Measurements from ENCODE around the gene OR10H1.
"Not testable (repeated sequence)": the region's sequence is repeated elsewhere in the genome, so short reads cannot be mapped to it uniquely, and the experiment has no call there.

OR10H1 gene

DNA sequence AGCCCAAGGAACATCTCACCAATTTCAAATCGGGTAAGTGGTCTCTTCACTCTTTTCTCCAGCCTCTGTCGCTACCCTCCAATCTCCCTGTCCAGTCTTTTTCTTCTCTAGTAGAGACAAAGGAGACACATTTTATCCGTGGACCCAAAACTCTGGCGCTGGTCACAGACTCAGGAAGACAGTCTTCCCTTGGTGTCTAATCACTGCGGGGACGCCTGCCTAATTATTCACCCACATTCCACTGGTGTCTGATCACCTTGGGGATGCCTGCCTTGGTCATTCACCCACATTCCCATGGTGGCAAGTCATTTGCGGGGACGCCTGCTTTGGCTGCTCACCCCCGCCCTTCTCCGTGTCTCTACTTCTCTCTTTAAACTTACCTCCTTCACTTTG, 13.8 kb upstream of the OR10H1 start:
- Histone ChIP-seq H3K9me3 (ENCODE audit: control insufficient read depth, insufficient read depth, low read depth, low read length) (no peaks in the 10 kb centered on the region), H3K27ac (ENCODE audit: extremely low read depth, low read depth, low read length) (no peak overlapping the region), H3K36me3 (ENCODE audit: control insufficient read depth in 2 of 2, insufficient read depth in 1 of 2, low read length in 2 of 2) (no peaks in the 10 kb centered on the region), H3K4me3 (ENCODE audit: low read depth, low read length) (no peak overlapping the region), H3K4me1 (ENCODE audit: control insufficient read depth, insufficient read depth, low read length) (no peaks in the 10 kb centered on the region)
- POLR2A ChIA-PET, result no interaction called here
- TF ChIP-seq ZNF558 (tag by site-specific recombination; IDR thresholded peaks at IDR 0.05) (no peak), ZNF707 (tag by site-specific recombination; IDR thresholded peaks at IDR 0.05) (no peak), ZSCAN30 (tag by site-specific recombination; IDR thresholded peaks at IDR 0.05) (no peak), KLF9 (tag by site-specific recombination; IDR thresholded peaks at IDR 0.05; ENCODE audit: low read depth) (no peak), HOXC10 (CRISPR knock-in tag; IDR thresholded peaks at IDR 0.05) (no peak), KLF7 (tag by site-specific recombination; IDR thresholded peaks at IDR 0.05; ENCODE audit: borderline replicate concordance) (no peak), ZNF792 (tag by site-specific recombination; IDR thresholded peaks at IDR 0.05) (no peak), ZNF169 (tag by site-specific recombination; IDR thresholded peaks at IDR 0.05) (no peak), YY1 (tag by site-specific recombination; IDR thresholded peaks at IDR 0.05) (no peak), KLF8 (tag by site-specific recombination; IDR thresholded peaks at IDR 0.05) (no peak), ZSCAN16 (tag by site-specific recombination; IDR thresholded peaks at IDR 0.05) (no peak)
- TF ChIP-seq, protein P1, sequence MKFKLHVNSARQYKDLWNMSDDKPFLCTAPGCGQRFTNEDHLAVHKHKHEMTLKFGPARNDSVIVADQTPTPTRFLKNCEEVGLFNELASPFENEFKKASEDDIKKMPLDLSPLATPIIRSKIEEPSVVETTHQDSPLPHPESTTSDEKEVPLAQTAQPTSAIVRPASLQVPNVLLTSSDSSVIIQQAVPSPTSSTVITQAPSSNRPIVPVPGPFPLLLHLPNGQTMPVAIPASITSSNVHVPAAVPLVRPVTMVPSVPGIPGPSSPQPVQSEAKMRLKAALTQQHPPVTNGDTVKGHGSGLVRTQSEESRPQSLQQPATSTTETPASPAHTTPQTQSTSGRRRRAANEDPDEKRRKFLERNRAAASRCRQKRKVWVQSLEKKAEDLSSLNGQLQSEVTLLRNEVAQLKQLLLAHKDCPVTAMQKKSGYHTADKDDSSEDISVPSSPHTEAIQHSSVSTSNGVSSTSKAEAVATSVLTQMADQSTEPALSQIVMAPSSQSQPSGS (tag by site-specific recombination; IDR thresholded peaks at IDR 0.05; ENCODE audit: low read depth), result no peak
- TF ChIP-seq, protein P2, sequence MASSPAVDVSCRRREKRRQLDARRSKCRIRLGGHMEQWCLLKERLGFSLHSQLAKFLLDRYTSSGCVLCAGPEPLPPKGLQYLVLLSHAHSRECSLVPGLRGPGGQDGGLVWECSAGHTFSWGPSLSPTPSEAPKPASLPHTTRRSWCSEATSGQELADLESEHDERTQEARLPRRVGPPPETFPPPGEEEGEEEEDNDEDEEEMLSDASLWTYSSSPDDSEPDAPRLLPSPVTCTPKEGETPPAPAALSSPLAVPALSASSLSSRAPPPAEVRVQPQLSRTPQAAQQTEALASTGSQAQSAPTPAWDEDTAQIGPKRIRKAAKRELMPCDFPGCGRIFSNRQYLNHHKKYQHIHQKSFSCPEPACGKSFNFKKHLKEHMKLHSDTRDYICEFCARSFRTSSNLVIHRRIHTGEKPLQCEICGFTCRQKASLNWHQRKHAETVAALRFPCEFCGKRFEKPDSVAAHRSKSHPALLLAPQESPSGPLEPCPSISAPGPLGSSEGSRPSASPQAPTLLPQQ (tag by site-specific recombination; IDR thresholded peaks at IDR 0.05), result no peak
- TF ChIP-seq, protein P3, sequence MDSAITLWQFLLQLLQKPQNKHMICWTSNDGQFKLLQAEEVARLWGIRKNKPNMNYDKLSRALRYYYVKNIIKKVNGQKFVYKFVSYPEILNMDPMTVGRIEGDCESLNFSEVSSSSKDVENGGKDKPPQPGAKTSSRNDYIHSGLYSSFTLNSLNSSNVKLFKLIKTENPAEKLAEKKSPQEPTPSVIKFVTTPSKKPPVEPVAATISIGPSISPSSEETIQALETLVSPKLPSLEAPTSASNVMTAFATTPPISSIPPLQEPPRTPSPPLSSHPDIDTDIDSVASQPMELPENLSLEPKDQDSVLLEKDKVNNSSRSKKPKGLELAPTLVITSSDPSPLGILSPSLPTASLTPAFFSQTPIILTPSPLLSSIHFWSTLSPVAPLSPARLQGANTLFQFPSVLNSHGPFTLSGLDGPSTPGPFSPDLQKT (IDR thresholded peaks at IDR 0.05; ENCODE audit: borderline replicate concordance, low read depth, low read length), result no peak
- TF ChIP-seq, protein P4, sequence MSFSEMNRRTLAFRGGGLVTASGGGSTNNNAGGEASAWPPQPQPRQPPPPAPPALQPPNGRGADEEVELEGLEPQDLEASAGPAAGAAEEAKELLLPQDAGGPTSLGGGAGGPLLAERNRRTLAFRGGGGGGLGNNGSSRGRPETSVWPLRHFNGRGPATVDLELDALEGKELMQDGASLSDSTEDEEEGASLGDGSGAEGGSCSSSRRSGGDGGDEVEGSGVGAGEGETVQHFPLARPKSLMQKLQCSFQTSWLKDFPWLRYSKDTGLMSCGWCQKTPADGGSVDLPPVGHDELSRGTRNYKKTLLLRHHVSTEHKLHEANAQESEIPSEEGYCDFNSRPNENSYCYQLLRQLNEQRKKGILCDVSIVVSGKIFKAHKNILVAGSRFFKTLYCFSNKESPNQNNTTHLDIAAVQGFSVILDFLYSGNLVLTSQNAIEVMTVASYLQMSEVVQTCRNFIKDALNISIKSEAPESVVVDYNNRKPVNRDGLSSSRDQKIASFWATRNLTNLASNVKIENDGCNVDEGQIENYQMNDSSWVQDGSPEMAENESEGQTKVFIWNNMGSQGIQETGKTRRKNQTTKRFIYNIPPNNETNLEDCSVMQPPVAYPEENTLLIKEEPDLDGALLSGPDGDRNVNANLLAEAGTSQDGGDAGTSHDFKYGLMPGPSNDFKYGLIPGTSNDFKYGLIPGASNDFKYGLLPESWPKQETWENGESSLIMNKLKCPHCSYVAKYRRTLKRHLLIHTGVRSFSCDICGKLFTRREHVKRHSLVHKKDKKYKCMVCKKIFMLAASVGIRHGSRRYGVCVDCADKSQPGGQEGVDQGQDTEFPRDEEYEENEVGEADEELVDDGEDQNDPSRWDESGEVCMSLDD (tag by site-specific recombination; IDR thresholded peaks at IDR 0.05), result no peak
- TF ChIP-seq, protein P5, sequence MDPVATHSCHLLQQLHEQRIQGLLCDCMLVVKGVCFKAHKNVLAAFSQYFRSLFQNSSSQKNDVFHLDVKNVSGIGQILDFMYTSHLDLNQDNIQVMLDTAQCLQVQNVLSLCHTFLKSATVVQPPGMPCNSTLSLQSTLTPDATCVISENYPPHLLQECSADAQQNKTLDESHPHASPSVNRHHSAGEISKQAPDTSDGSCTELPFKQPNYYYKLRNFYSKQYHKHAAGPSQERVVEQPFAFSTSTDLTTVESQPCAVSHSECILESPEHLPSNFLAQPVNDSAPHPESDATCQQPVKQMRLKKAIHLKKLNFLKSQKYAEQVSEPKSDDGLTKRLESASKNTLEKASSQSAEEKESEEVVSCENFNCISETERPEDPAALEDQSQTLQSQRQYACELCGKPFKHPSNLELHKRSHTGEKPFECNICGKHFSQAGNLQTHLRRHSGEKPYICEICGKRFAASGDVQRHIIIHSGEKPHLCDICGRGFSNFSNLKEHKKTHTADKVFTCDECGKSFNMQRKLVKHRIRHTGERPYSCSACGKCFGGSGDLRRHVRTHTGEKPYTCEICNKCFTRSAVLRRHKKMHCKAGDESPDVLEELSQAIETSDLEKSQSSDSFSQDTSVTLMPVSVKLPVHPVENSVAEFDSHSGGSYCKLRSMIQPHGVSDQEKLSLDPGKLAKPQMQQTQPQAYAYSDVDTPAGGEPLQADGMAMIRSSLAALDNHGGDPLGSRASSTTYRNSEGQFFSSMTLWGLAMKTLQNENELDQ (tag by site-specific recombination; IDR thresholded peaks at IDR 0.05; ENCODE audit: low read depth), result no peak
- TF ChIP-seq, protein P6, sequence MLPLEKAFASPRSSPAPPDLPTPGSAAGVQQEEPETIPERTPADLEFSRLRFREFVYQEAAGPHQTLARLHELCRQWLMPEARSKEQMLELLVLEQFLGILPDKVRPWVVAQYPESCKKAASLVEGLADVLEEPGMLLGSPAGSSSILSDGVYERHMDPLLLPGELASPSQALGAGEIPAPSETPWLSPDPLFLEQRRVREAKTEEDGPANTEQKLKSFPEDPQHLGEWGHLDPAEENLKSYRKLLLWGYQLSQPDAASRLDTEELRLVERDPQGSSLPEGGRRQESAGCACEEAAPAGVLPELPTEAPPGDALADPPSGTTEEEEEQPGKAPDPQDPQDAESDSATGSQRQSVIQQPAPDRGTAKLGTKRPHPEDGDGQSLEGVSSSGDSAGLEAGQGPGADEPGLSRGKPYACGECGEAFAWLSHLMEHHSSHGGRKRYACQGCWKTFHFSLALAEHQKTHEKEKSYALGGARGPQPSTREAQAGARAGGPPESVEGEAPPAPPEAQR (tag by site-specific recombination; IDR thresholded peaks at IDR 0.05), result no peak
- CTCF ChIA-PET, result no interaction called here

DNA sequence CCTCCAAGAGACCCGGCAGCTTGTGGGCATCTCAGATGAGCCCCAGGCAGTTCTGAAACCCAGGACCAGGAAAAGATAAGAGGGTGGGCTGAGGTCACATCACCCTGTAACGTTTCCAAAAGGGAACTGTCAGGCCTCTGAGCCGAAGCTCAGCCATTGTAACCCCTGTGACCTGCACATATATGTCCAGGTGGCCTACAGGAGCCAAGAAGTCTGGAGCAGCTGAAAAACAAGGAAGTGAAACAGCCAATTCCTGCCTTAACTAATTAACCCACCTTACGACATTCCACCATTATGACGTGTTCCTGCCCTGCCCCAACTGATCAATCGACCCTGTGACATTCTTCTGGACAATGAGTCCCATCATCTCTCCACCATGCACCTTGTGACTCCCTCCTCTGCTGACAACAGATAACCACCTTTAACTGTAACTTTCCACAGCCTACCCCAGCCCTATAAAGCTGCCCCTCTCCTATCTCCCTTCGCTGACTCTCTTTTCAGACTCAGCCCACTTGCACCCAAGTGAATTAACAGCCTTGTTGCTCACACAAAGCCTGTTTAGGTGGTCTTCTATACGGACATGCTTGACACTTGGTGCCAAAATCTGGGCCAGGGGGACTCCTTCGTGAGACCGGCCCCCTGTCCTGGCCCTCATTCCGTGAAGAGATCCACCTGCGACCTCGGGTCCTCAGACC, 13.3 kb upstream of the OR10H1 start:
- CTCF ChIA-PET; POLR2A ChIA-PET; H3K36me3 ChIP-seq (ENCODE audit: control insufficient read depth in 2 of 2, insufficient read depth in 1 of 2, low read length in 2 of 2); H3K9me3 ChIP-seq (ENCODE audit: control insufficient read depth, insufficient read depth, low read depth, low read length); H3K4me1 ChIP-seq (ENCODE audit: control insufficient read depth, insufficient read depth, low read length); H3K27ac ChIP-seq (ENCODE audit: extremely low read depth, low read depth, low read length); H3K4me3 ChIP-seq (ENCODE audit: low read depth, low read length): not testable (repeated sequence)
